ENCODE measurements around the gene NCLN.
A peak's percentile ranks its signal among the peaks of the same experiment; 100 is the strongest.
"Not testable (repeated sequence)": the region's sequence is repeated elsewhere in the genome, so short reads cannot be mapped to it uniquely, and the experiment has no call there.

NCLN gene

GRCh38 chr19:3196933-3197205, 11.1 kb downstream of the NCLN start:
- DNase-seq (ENCODE audit: low read depth in 2 of 3, low spot score in 2 of 3), result no peak

GRCh38 chr19:3198901-3199700, 13.4 kb downstream of the NCLN start:
- no peak for DNase-seq (ENCODE audit: low read depth in 2 of 3, low spot score in 2 of 3)

GRCh38 chr19:3201072-3201700, 15.5 kb downstream of the NCLN start:
- no peak for DNase-seq (ENCODE audit: low read depth in 2 of 3, low spot score in 2 of 3)

GRCh38 chr19:3201911-3202310, 16.2 kb downstream of the NCLN start:
- DNase-seq (ENCODE audit: low read depth in 2 of 3, low spot score in 2 of 3), result no peak

DNA sequence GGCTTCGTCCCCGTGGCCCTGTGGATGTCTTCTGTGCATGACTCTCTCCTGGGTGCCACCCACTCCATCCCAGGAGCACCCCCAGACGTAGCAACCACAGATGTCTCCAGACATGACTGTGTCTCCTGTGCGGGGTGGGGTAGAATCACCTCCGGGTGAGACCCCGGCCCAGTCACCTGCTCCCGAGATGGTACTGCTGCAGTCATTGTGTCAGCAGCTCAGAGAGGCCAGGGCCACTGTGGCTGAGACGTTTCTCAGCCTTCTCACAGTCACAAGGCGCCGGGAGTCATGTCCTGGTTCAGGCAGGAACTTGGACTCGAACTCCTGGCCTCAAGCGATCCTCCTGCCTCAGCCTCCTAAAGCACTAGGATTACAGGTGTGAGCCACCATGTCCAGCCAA, 16.6 kb downstream of the NCLN start:
- no peak for DNase-seq (ENCODE audit: low read depth in 2 of 3, low spot score in 2 of 3)

- not testable (repeated sequence) for DNase-seq (ENCODE audit: low read depth in 2 of 3, low spot score in 2 of 3)
Measured at GRCh38 chr19:3202895-3203294, 17.2 kb downstream of the NCLN start.

DNA sequence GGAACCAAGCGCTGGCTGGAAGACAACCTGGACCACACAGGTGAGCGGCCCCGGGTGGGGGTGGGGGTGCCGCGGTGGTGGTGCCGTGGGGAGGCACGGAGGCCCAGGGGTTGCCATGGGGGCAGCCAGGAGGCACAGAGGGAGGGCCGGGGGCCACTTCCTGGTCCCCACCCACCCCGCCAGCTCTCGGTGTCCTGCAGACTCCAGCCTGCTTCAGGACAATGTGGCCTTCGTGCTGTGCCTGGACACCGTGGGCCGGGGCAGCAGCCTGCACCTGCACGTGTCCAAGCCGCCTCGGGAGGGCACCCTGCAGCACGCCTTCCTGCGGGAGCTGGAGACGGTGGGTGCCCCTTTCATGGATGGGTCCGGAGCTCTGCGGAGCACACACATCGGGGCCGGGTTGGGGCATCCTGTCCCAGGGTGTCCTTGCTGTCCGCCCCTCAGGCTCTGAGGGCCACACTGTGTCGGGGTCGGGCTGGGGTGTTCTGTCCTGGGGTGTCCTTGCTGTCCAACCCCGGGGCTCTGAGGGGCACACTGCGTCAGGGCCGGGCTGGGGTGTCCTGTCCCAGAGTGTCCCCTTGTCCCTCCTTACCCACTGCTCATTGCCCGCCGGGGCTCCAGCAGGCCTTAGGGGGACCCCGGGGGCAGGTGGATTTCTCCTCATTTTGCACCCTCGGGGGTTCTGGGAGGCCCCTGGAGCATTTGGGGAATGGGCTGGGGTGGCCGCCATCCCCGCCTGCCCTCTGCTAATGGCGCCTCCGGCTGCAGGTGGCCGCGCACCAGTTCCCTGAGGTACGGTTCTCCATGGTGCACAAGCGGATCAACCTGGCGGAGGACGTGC, 18.3 kb downstream of the NCLN start:
- no peak for DNase-seq (ENCODE audit: low read depth in 2 of 3, low spot score in 2 of 3)

DNA sequence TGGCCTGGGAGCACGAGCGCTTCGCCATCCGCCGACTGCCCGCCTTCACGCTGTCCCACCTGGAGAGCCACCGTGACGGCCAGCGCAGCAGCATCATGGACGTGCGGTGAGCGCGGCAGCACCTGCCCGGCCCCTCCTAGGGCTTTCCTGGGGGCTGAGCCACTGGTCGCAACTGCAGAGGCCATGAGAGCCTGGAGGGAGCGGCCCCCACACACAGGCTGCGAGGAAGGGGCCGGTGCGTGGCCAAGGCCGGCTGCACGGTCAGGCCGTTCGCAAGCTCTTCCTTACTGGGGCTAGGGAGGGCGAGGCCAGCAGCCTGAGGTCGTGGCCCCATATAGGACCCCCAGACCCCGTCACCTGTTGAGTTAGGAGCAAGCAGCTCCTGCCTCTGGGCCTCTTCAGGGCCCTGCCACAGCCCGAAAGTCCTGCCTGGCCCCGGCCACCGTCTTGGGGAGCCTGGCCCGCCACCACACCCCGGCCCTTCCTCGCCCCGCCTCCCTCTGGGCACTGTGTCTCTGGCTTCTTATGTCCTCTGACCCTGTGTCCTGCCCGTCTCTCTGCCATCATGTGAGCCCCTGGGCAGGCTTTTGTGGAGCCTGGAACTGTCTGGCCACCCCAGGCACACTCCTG, 19.0 kb downstream of the NCLN start:
- no peak for DNase-seq (ENCODE audit: low read depth in 2 of 3, low spot score in 2 of 3)

DNA sequence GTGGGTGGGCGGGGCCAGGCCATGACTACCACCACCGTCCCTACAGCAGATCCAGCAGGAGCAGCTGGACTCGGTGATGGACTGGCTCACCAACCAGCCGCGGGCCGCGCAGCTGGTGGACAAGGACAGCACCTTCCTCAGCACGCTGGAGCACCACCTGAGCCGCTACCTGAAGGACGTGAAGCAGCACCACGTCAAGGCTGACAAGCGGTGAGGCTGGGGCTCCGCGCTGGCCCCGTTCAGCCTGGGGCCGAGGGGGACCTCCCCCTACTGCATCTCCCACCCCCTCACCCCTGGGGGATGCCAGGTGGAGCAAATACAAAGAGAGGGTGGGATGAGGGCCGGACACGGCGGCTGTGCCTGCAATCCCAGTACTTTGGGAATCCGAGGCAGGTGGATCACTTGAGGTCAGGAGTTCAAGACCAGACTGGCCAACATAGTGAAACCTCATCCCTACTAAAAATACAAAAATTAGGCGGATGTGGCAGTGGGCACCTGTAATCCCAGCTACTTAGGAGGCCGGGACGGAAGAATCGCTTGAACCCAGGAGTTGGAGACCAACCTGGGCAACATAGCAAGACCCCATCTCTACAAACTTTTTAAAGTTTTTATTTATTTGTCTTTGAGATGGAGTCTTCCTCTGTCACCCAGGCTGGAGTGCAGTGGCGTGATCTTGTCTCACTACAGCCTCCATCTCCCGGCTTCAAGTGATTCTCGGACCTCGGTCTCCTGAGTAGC, 20.7 kb downstream of the NCLN start:
- DNase-seq (ENCODE audit: low read depth in 2 of 3, low spot score in 2 of 3), result no peak

DNA sequence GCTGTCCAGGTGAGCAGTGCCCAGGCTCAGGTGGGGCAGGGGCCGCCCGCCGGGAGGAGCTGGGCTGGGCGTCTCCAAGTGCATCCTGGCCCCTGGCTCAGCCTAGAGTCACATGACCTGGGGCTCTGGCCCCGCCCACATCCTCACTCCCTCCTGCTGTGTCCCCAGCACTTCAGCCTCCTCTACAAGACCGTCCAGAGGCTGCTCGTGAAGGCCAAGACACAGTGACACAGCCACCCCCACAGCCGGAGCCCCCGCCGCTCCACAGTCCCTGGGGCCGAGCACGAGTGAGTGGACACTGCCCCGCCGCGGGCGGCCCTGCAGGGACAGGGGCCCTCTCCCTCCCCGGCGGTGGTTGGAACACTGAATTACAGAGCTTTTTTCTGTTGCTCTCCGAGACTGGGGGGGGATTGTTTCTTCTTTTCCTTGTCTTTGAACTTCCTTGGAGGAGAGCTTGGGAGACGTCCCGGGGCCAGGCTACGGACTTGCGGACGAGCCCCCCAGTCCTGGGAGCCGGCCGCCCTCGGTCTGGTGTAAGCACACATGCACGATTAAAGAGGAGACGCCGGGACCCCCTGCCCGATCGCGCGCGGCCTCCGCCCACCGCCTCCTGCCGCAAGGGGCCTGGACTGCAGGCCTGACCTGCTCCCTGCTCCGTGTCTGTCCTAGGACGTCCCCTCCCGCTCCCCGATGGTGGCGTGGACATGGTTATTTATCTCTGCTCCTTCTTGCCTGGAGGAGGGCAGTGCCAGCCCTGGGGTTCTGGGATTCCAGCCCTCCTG, 21.9 kb downstream of the NCLN start:
- DNase-seq (ENCODE audit: low read depth in 2 of 3, low spot score in 2 of 3), result no peak

DNA sequence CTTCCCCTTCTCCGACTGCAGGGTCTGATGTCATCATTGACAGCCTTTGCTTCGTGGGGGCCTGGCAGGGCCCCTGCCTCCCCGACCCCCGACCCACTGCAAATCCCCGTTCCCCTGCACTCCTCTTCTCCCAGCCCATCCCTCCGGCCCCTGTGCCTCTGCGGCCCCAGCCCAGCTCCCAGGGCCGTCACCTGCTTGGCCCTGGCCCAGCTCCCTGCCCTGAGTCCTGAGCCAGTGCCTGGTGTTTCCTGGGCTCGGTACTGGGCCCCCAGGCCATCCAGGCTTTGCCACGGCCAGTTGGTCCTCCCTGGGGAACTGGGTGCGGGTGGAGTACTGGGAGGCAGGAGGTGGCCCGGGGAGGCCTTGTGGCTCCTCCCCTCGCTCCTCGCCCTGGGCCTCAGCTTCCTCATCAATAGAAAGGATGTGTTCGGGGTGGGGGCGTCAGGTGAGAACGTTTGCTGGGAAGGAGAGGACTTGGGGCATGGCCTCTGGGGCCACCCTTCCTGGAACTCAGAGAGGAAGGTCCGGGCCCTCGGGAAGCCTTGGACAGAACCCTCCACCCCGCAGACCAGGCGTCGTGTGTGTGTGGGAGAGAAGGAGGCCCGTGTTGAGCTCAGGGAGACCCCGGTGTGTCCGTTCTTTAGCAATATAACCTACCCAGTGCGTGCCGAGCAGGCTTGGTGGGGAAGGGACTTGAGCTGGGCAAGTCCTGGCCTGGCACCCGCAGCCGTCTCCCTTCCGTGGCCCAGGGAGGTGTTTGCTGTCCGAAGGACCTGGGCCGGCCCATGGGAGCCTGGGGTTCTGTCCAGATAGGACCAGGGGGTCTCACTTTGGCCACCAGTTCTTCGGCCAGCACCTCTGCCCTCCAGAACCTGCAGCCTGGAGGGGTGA, 22.8 kb downstream of the NCLN start:
- DNase-seq (ENCODE audit: low read depth in 2 of 3, low spot score in 2 of 3), result no peak

GRCh38 chr19:3210347-3211017, 24.8 kb downstream of the NCLN start:
- peak in 2 of 3 experiments; percentile 55 for DNase-seq (ENCODE audit: low read depth in 2 of 3, low spot score in 2 of 3)

DNA sequence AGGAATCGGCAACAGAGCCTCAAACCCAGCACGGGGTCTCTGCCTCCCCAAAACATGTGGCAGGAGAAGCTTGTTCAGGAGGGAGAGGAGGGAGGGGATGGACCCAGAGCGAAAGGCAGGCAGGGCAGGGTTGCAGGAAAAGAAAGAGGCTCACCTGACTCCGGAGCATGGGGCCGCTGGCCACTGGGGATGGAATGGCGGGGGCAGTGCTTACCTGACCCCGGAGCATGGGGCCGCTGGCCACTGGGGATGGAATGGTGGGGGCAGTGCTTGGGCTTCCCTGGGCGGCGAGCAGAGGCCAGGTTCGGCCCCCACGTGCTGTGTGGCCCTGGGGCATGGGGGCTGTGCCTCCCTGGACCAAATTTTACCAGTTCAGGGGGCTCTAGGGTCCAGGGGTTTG, 25.5 kb downstream of the NCLN start:
- no peak for DNase-seq (ENCODE audit: low read depth in 2 of 3, low spot score in 2 of 3)

DNA sequence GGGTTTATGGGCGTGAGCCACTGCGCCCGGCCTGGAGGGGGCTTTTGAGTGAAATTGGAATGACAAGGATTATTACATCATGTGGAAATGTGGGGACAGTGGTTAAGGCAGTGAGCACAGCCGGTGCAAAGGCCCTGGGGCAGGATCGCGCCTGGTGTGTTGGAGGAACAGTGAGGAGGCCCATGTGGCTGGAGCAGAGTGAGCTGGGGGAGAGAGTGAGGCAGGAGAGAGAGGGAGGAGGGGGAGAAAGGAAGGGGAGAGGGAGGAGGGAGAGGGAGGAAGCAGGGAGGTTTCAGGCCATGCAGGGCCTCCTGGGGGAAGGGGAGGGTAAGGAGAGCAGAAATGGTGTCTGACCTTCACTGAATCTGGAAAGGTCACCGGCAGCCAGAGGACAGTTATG, 27.4 kb downstream of the NCLN start:
- no peak for DNase-seq (ENCODE audit: low read depth in 2 of 3, low spot score in 2 of 3)

- no peak for DNase-seq (ENCODE audit: low read depth in 2 of 3, low spot score in 2 of 3)
Measured at GRCh38 chr19:3216874-3217273, 31.1 kb downstream of the NCLN start.

GRCh38 chr19:3220576-3220975, 34.8 kb downstream of the NCLN start:
- DNase-seq (ENCODE audit: low read depth in 2 of 3, low spot score in 2 of 3), result no peak

GRCh38 chr19:3221576-3221975, 35.8 kb downstream of the NCLN start:
- DNase-seq (ENCODE audit: low read depth in 2 of 3, low spot score in 2 of 3), result not testable (repeated sequence)

DNA sequence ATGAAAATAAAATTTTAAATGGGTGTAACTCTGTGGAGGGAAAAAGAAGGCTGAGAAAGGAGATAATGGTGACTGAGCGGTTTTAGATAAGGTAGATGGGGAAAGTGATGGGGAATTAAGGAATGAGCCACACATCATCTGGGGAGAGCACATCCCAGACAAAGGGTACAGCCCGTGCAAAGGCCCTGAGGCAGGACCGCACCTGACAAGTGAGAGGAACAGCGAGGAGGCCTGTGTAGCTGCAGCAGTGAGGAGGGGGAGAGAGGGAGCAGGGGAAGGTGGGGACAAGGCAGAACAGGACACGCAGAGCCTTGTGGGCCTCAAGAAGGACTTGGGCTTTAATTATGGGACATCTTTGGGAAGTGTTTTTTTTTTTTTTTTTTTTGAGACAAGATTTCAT, 37.0 kb downstream of the NCLN start:
- no peak for DNase-seq (ENCODE audit: low read depth in 2 of 3, low spot score in 2 of 3)
